Stimulated activated naive CD8-positive, alpha-beta T cell treated with anti-CD3 and anti-CD28 coated beads, Interleukin-15, amount 100 ng/mL, for 72 hours (primary cell): ENCODE data around the gene PLAAT1.

Experiments
- ATAC-seq: fragments of 150-1000 bp; cut with Tn5 transposase; 2 replicates; pipeline ENCODE4 v1.10.0; 2021; ENCODE audit warnings: mild to moderate bottlenecking, moderate library complexity
- DNase-seq, 2 donors: peaks; one replicate each; pipeline ENCODE4 v3.0.0; 2021 to 2022
- H3K27ac Mint-ChIP-seq, 2 donors: one replicate each; pipeline ENCODE4 v1.8.0; 2022; ENCODE audit warnings: mild to moderate bottlenecking in 2 of 2, mixed read lengths in 2 of 2, moderate library complexity in 2 of 2
- H3K27me3 Mint-ChIP-seq: one replicate; pipeline ENCODE4 v1.8.0; 2022; ENCODE audit warnings: mixed read lengths
- H3K4me1 Mint-ChIP-seq: one replicate; pipeline ENCODE4 v1.8.0; 2022; ENCODE audit warnings: mild to moderate bottlenecking, mixed read lengths
- H3K4me3 Mint-ChIP-seq, 2 donors: one replicate each; pipeline ENCODE4 v1.8.0; 2022; ENCODE audit warnings: mild to moderate bottlenecking in 2 of 2, mixed read lengths in 2 of 2, moderate library complexity in 1 of 2
- H3K9me3 Mint-ChIP-seq, 2 donors: one replicate each; pipeline ENCODE4 v1.8.0; 2022; ENCODE audit warnings: mixed read lengths in 2 of 2

PLAAT1 gene

GRCh38 chr3:193305356-193305755, 64.3 kb downstream of the PLAAT1 start:
- ATAC-seq (no peak), DNase-seq (no peak)
- no peaks in the 10 kb centered on the region for H3K4me1 Mint-ChIP-seq
- no peak overlapping the region for H3K4me3 Mint-ChIP-seq
- H3K27me3 Mint-ChIP-seq: peaks cover 9% of the 10 kb centered on the region
- no peak overlapping the region for H3K27ac Mint-ChIP-seq
- no peaks in the 10 kb centered on the region for H3K9me3 Mint-ChIP-seq

DNA sequence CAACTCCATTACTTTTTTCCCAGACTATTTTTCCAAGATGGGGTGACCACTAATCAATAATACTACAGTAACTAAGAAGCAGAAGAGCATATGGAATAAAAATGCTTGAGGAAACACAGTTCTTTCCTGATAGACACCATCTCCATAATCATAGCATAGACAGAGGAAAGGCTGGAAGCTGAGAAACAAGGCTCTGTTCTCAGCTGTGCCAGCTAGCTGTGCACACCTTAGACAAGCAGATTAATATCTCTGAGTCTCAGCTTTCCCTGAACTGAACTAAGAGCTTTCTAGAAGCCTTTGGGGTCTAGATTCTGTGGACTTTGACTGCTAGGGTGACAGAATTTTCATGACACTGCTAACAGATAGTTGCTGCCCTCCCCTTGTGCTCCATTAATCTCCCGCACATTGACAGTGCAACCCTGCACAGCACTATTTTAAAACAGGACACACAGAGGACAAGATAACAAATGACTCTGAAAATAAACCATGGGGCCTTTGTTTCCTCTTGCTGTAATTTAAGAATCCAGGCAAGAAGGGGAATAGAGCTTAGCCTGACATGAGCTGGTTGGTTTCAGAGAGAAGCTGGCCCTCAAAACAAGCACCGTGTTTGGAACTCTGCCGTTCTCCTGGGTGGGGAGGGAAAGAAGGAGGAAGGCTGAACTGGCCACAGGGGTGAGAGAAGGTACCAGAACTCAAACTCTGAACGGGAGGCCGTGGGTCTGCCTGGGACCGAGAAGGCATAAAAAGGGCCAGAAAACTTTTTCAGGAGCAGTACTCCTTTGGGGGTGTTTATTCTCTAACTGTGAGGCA, 70.1 kb downstream of the PLAAT1 start:
- Mint-ChIP-seq H3K27me3 (no peaks in the 10 kb centered on the region), H3K9me3 (no peaks in the 10 kb centered on the region), H3K27ac (peak overlapping the region in 1 of 2 donors; percentile 48), H3K4me1 (no peaks in the 10 kb centered on the region), H3K4me3 (no peak overlapping the region)
- DNase-seq (no peak), ATAC-seq (no peak)

GRCh38 chr3:193313061-193313958, 72.3 kb downstream of the PLAAT1 start:
- Mint-ChIP-seq H3K4me1 (no peaks in the 10 kb centered on the region), H3K4me3 (no peak overlapping the region), H3K27me3 (no peaks in the 10 kb centered on the region), H3K9me3 (no peaks in the 10 kb centered on the region), H3K27ac (no peak overlapping the region)
- DNase-seq (no peak), ATAC-seq (peak; percentile 39)

GRCh38 chr3:193314161-193314560, 73.1 kb downstream of the PLAAT1 start:
- ATAC-seq: no peak
- Mint-ChIP-seq H3K4me3 (no peak overlapping the region), H3K27me3 (no peaks in the 10 kb centered on the region), H3K4me1 (no peaks in the 10 kb centered on the region), H3K27ac (no peak overlapping the region), H3K9me3 (no peaks in the 10 kb centered on the region)
- no peak for DNase-seq

DNA sequence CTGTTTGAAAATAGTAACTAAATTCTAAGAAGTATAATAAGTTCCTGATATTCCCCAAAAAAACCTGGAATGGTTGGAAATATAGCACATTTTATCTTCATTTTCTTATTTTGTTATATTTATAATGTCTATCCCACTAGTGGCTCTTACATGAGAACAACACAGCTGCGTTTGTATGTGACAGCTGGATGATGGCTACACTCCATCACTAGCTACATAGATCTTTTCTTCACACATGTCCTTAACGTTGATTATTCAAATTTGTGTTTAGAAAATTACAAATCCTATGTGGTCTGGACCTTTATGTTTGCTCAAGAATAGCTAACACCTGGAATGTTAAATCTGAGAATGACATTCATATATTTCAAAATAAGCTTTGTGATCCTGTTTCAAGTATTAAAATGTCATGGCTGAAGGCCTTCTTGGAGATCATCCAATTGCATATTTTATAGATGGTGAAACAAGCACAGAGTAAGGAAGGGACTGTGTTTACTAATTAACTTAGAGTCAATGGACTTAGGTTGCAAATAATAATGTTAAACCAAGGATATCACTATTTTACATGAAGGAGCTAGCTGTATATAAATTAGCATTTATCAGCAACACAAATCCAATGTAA, 76.8 kb downstream of the PLAAT1 start:
- Mint-ChIP-seq H3K9me3 (no peaks in the 10 kb centered on the region), H3K4me3 (no peak overlapping the region), H3K4me1 (no peaks in the 10 kb centered on the region), H3K27ac (no peak overlapping the region), H3K27me3 (no peaks in the 10 kb centered on the region)
- DNase-seq (no peak), ATAC-seq (no peak)
